Measurements from ENCODE around the gene MGAT4C.
"Not testable (repeated sequence)": the region's sequence is repeated elsewhere in the genome, so short reads cannot be mapped to it uniquely, and the experiment has no call there.

MGAT4C gene

DNA sequence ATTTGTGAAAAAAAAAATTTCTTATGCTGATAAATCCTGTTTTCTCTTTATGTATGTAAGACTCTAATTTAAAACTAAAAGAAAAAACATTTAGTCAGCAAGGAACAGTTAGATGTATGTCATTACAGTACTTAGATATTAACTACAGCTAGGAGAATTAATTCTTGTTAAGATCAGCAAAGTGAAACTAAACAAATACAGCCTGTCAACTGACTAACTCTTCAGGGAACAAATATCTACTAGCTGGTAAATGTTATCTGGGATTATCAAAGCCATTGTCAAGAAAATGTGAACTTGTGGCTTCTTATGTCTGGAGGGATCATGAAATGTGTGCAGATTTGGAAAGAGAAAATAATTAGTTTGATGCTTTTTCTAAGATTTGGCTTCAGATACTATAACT lies 27.5 kb downstream of the MGAT4C start:
- no peak for DNase-seq

GRCh38 chr12:86226481-86226880 lies 29.7 kb downstream of the MGAT4C start:
- no peak for DNase-seq

- DNase-seq, result no peak
Observed at GRCh38 chr12:86216591-86216990, 39.6 kb downstream of the MGAT4C start.

- DNase-seq, result no peak
Observed at GRCh38 chr12:86213012-86213411, 43.2 kb downstream of the MGAT4C start.

DNA sequence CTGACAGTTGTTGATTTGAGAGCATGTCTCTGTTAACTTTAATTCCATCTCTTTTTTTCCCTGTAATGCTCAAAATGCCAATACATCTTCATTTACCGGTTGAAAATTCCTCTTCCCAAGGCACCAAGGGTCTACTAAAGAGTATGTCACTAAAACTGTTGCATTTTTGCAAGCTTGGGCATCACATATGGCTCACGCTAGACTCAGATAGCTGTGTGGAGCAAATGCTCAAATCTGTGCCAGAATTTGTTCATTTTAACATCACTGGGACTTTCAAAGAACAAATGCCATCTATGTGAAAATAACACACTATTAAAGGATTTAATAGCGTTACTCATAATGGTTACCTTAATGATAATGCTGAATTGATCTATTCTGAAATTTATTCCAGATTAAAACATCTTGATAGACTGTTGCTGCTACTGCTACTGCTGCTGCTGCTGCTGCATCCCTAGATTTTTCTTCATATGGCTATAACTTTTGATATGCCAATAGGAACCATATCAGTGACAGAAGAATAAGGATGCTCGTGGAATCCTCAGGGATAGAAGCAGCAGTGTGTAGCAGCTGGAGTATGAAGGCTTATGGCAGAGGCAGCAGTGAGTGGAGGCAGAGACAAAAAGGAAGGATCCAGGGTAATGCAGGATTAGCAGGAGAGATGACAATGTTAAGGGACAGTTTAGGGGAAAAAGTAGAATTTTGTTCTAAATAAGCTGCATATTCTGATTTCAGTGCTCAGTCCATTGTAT lies 57.3 kb downstream of the MGAT4C start:
- DNase-seq, result no peak

GRCh38 chr12:86196465-86196864 lies 59.7 kb downstream of the MGAT4C start:
- no peak for DNase-seq

- no peak for DNase-seq
Observed at GRCh38 chr12:86194721-86195120, 61.5 kb downstream of the MGAT4C start.

- no peak for DNase-seq
Observed at GRCh38 chr12:86193931-86194330, 62.3 kb downstream of the MGAT4C start.

DNA sequence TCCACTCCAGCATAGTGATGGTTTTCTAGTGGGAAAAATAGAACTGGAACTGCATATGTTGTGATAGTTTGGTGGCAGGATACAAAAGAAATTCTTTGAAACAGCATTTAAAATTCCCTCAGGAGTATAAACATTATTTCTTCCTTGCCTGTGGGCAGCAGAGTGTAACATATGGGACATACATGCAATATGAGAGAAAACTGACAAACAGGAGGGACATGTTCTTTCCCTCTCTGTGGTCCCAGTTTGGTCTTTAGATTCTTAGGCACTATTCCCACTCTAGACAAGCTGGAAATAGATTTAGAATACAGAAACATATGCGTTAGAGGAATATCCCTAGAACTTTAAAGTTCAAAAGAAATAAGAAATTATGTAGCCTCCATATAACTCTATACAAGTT lies 68.0 kb downstream of the MGAT4C start:
- DNase-seq, result no peak

DNA sequence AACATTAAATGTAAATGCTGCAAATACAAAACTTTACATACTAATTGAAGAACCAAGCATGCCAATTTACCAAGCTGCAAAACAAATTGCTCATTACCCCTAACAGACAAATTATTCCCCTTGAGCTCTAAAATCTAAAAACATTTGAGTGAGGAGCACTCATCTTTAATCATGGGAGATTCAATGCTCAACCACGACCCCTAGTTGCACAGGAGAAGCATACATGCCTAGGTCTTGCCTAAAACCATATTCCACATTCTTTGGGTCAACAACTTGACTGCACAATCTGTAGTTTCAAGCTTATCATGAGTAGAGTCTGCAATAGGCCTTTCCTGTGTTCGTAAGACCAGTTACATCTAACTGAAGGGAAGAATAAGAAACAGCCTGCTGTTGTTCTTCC lies 69.7 kb downstream of the MGAT4C start:
- no peak for DNase-seq

DNA sequence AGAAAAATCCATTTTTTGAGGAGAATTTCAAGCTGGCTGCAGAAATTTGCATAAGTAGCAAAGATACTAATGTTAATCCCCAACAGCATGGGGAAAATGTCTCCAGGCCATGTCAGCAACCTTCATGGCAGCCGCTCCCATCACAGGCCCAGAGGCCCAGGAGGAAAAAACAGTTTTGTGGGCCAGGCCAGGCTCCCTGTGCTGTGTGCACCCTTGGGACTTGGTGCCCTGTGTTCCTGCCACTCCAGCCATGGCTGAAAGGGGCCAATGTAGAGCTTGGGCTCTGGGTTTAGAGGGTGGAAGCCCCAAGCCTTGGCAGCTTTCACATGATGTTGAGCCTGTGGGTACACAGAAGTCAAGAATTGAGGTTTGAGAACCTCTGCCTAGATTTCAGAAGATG lies 76.3 kb downstream of the MGAT4C start:
- DNase-seq, result no peak

DNA sequence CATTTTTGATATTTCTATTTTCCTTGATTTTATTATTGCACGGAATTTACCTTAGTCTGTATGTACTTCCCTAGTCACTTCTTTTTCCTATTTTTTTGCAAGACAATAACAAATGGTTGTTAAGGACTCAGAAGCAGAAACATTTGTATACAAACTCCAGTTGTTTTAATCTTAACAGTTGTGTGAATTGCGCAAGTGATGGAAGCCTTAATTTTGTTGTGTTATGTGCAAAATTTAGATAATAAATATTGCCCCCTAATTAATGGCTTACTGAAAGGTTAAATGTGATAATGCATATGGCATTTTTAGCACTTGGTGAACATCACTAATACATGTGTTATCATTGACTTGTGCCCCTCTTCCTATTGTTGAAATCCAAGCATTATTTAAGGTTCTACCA lies 82.0 kb downstream of the MGAT4C start:
- DNase-seq, result no peak

- no peak for DNase-seq
Observed at GRCh38 chr12:86172913-86173443, 83.2 kb downstream of the MGAT4C start.

- DNase-seq, result no peak
Observed at GRCh38 chr12:86170051-86170450, 86.1 kb downstream of the MGAT4C start.

GRCh38 chr12:86158956-86159355 lies 97.2 kb downstream of the MGAT4C start:
- DNase-seq, result no peak

DNA sequence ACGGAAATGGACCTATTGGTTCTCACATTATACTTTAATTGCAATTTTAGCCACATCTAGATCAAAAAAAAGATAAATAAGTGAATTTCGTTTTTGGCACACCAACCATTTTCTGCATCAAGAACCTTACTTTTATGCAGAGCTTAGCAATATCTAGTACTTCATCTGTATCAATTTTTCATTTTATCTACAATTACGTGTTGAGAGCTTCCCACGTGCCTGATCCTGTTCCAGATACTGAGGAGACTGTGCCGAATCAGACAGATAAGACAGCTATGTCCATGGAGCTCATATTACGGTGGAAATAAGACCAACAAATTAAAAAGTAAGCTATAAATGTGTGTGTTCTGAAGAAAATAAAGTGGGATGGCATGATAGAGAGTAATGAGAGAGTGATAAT lies 101.6 kb downstream of the MGAT4C start:
- DNase-seq, result no peak

- DNase-seq, result no peak
Observed at GRCh38 chr12:86148612-86149011, 107.6 kb downstream of the MGAT4C start.

DNA sequence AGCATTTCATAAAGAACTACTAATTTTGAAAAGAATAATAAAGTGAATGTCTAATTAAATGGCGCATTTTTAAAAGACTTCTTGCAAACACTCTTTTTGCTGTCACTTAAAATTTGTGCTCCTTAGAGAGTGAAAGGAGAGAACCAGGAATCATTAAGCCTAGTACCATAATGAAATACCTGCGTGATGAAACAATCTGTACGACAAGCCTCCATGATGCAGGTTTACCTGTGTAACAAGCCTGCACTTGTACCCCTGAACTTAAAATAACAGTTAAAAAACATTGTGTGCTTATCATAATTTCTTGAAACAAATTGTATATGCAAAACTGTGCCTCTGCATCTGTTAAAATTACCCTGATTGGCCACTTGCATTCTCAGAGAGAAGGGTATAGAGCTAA lies 108.1 kb downstream of the MGAT4C start:
- no peak for DNase-seq

GRCh38 chr12:86145156-86145555 lies 111.0 kb downstream of the MGAT4C start:
- DNase-seq, result no peak

DNA sequence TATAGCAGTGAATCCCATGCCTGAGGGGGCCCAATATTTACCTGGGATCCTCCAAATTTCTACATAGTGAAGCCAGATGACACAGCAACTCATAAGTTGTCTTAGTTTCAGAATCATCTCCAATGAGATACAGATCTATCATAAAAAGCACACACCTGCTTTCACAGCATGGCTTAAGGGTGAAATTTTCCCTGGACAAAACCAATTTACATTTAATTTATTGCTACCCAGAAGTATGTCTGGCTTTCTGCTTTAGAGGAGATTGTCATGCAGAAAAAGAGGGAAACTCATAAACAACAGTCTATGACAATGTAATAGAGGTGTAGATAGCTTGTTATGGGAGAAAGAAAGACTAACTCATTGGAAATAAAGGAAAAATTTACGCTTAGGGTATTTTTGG lies 113.0 kb downstream of the MGAT4C start:
- DNase-seq, result no peak

- DNase-seq, result no peak
Observed at GRCh38 chr12:86139671-86140070, 116.5 kb downstream of the MGAT4C start.

DNA sequence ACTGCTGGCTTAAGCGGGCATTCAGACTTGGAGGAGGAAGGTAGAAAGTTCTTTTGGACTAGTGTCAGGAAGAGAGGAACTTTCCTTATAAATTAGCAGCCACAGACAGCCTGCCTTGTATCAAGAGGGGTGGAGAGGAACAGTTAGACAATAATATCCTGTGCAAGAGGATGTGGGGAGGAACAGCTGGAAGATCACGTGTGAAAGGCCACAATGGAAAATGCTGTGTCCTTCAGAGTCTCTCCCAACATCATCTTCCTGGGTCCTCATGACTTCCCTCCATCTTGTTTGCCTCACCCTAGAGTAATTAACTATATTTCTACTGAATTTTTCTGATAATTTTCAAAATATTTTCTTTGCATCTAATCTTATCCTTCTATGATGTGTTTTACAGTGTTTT lies 117.4 kb downstream of the MGAT4C start:
- DNase-seq, result no peak

GRCh38 chr12:86137936-86138335 lies 118.3 kb downstream of the MGAT4C start:
- no peak for DNase-seq

DNA sequence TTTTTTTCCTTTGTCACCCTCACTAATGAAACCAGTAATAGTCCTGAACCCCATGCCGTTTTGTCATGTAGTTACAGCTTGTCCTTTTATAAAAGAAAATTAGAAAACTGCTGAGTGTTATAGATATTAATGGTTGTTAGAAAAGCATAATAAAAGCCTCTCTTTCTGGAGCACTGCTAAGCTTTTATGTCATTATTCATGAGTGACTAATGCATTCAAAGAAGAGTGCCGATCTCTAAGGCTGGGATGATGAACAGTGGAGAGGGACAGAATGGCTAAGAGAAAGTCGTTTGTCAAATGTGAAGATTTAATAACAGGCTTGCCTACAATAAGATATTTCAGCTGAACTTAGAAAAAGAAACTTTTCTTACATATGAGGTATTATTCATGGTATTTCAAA lies 121.6 kb downstream of the MGAT4C start:
- DNase-seq, result no peak

DNA sequence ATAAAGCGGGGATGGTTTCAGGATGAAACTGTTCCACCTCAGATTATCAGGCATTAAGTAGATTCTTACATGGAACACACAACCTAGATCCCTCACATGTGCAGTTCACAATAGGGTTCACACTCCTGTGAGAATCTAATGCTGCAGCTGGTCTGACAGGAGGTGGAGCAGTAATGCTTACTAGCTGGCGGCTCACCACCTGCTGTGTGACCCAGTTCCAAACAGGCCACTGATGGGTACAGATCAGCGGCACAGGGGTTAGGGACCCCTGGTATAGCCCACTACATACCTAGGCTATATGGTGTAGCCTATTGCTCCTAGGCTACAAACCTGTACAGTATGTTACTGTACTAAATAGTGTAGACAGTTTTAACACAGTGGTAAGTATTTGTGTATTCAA lies 129.3 kb downstream of the MGAT4C start:
- not testable (repeated sequence) for DNase-seq
